KMS-11 (cell line): ENCODE measurements around the gene FBXO11.

Experiments
- H2AFZ ChIP-seq: fragments of 200-600 bp; sonication (generic); 2 replicates; pipeline ENCODE4 v1.6.1; 2016; ENCODE audit warnings: antibody characterized with exemption, mixed run types, low read depth
- H3K27ac ChIP-seq: fragments of 200-600 bp; sonication (generic); 2 replicates; pipeline ENCODE4 v1.6.1; 2016; ENCODE audit warnings: mild to moderate bottlenecking, mixed run types
- H3K27me3 ChIP-seq: fragments of 200-600 bp; sonication (generic); 2 replicates; pipeline ENCODE4 v1.6.1; 2017; ENCODE audit warnings: mild to moderate bottlenecking, low read depth, mixed run types, moderate library complexity; ENCODE audit not compliant: insufficient read depth
- H3K36me3 ChIP-seq: fragments of 200-600 bp; sonication (generic); 2 replicates; pipeline ENCODE4 v1.6.1; 2017; ENCODE audit warnings: mild to moderate bottlenecking, mixed run types; ENCODE audit not compliant: insufficient read depth
- H3K4me1 ChIP-seq: fragments of 200-600 bp; sonication (generic); 2 replicates; pipeline ENCODE4 v1.6.1; 2016; ENCODE audit warnings: mild to moderate bottlenecking, low read depth, mixed run types; ENCODE audit not compliant: poor library complexity, severe bottlenecking
- H3K4me2 ChIP-seq: fragments of 200-600 bp; sonication (generic); 2 replicates; pipeline ENCODE4 v1.7.0; 2016; ENCODE audit warnings: mild to moderate bottlenecking, mixed run types
- H3K4me3 ChIP-seq: fragments of 200-600 bp; sonication (generic); IDR thresholded peaks from 2 replicates; pipeline ENCODE4 v1.6.1; 2017; ENCODE audit warnings: low read depth, low read length, mixed read lengths; ENCODE audit not compliant: insufficient read depth
- H3K79me2 ChIP-seq: fragments of 200-600 bp; sonication (generic); 2 replicates; pipeline ENCODE4 v1.6.1; 2016; ENCODE audit warnings: low read depth, mixed run types; ENCODE audit not compliant: insufficient read depth
- H3K9ac ChIP-seq: fragments of 200-600 bp; sonication (generic); 2 replicates; pipeline ENCODE4 v1.6.1; 2016; ENCODE audit warnings: mild to moderate bottlenecking, mixed run types
- H4K20me1 ChIP-seq: fragments of 200-600 bp; sonication (generic); 2 replicates; pipeline ENCODE4 v1.6.1; 2016; ENCODE audit warnings: mild to moderate bottlenecking, mixed run types; ENCODE audit not compliant: insufficient read depth
- CTCF ChIP-seq: fragments of 200-600 bp; sonication (generic); conservative IDR thresholded peaks from 2 replicates; pipeline ENCODE4 v1.6.1; 2017; ENCODE audit warnings: low read depth, mild to moderate bottlenecking, antibody characterized with exemption, low read length, moderate library complexity, mixed read lengths

FBXO11 gene

GRCh38 chr2:47744074-47744473 is 162.2 kb downstream of the FBXO11 start:
- Histone ChIP-seq H3K36me3 (no peaks in the 10 kb centered on the region), H3K27ac (no peak overlapping the region), H4K20me1 (no peaks in the 10 kb centered on the region), H3K4me2 (no peak overlapping the region), H3K27me3 (no peaks in the 10 kb centered on the region), H2AFZ (no peak overlapping the region), H3K79me2 (no peaks in the 10 kb centered on the region), H3K4me3 (no peak overlapping the region), H3K9ac (no peak overlapping the region), H3K4me1 (no peaks in the 10 kb centered on the region)
- no peak for TF ChIP-seq CTCF

- H3K4me1 ChIP-seq, result no peaks in the 10 kb centered on the region
- H3K9ac ChIP-seq, result no peak overlapping the region
- TF ChIP-seq CTCF, result no peak
- H3K4me2 ChIP-seq, result no peak overlapping the region
- H3K4me3 ChIP-seq, result no peak overlapping the region
- no peaks in the 10 kb centered on the region for H3K36me3 ChIP-seq
- no peak overlapping the region for H3K27ac ChIP-seq
- H3K79me2 ChIP-seq, result no peaks in the 10 kb centered on the region
- H3K27me3 ChIP-seq, result no peaks in the 10 kb centered on the region
- no peak overlapping the region for H2AFZ ChIP-seq
- H4K20me1 ChIP-seq, result no peaks in the 10 kb centered on the region
These were observed 164.7 kb downstream of the FBXO11 start for GRCh38 chr2:47741637-47742036.

GRCh38 chr2:47741101-47741500 is 165.2 kb downstream of the FBXO11 start:
- Histone ChIP-seq H3K9ac (no peak overlapping the region), H3K4me2 (no peak overlapping the region), H3K27ac (no peak overlapping the region), H3K4me3 (no peak overlapping the region), H3K4me1 (peaks cover 2% of the 10 kb centered on the region), H4K20me1 (no peaks in the 10 kb centered on the region), H3K27me3 (no peaks in the 10 kb centered on the region), H2AFZ (no peak overlapping the region), H3K36me3 (no peaks in the 10 kb centered on the region), H3K79me2 (no peaks in the 10 kb centered on the region)
- TF ChIP-seq CTCF, result no peak
